Measurements from ENCODE around the gene TM9SF1. TPM values are rescaled to one million over a fixed set of nuclear protein-coding genes. Genes with fewer than 3 reads are reported as not detected.

Gene TM9SF1
- total and polyA plus RNA-seq, 2 of the 13 experiments (the other 11 are each of a cell fraction or from before 2014, with no cell fraction given) = 83.2 to 110 TPM

GRCh38 chr14:24212924-24213865, 18.0 kb upstream of the TM9SF1 start, which contains the start of gene CHMP4A (continued):
- TF ChIP-seq RXRA (CRISPR knock-in tag; IDR thresholded peaks at IDR 0.05) (peak; percentile 88), FOSL1 (CRISPR knock-in tag; IDR thresholded peaks at IDR 0.05; ENCODE audit: borderline replicate concordance) (0 out of 2 replicates have a peak, but pooled peaks have one; percentile 36), ZNF577 (CRISPR knock-in tag; IDR thresholded peaks at IDR 0.05; ENCODE audit: borderline replicate concordance, low read depth) (peak; percentile 50; the same call in 1 of the 2 replicates), ADNP (CRISPR knock-in tag; IDR thresholded peaks at IDR 0.05) (no peak), ZNF788 (CRISPR knock-in tag; IDR thresholded peaks at IDR 0.05; ENCODE audit: borderline replicate concordance) (peak; percentile 99), KAT7 (CRISPR knock-in tag; IDR thresholded peaks at IDR 0.05; ENCODE audit: borderline replicate concordance) (peak; percentile 92; the same call in 1 of the 2 replicates), HOXA3 (CRISPR knock-in tag; IDR thresholded peaks at IDR 0.05) (peak; percentile 99), ZFP41 (CRISPR knock-in tag; IDR thresholded peaks at IDR 0.05; ENCODE audit: borderline replicate concordance) (peak; percentile 94), SCMH1 (CRISPR knock-in tag; IDR thresholded peaks at IDR 0.05; ENCODE audit: borderline replicate concordance) (no peak), KAT2B (IDR thresholded peaks at IDR 0.05; ENCODE audit: borderline replicate concordance, low read depth, low read length) (no peak), ZNF264 (CRISPR knock-in tag; IDR thresholded peaks at IDR 0.05) (peak; percentile 93; the same call in 1 of the 2 replicates), SRF (IDR thresholded peaks at IDR 0.05; ENCODE audit: low read depth, low read length) (peak; percentile 81), LBX2 (CRISPR knock-in tag; IDR thresholded peaks at IDR 0.05; ENCODE audit: borderline replicate concordance) (peak; percentile 93), ZNF792 (CRISPR knock-in tag; IDR thresholded peaks at IDR 0.05) (peak; percentile 94), ZNF672 (CRISPR knock-in tag; IDR thresholded peaks at IDR 0.05) (no peak), ATF5 (CRISPR knock-in tag; IDR thresholded peaks at IDR 0.05; ENCODE audit: low read depth) (peak; percentile 86), ZNF558 (CRISPR knock-in tag; IDR thresholded peaks at IDR 0.05; ENCODE audit: borderline replicate concordance) (no peak), ZNF563 (CRISPR knock-in tag; IDR thresholded peaks at IDR 0.05) (peak; percentile 93; the same call in 1 of the 2 replicates), ZNF430 (CRISPR knock-in tag; IDR thresholded peaks at IDR 0.05) (peak; percentile 99), ZNF713 (CRISPR knock-in tag; IDR thresholded peaks at IDR 0.05) (peak; percentile 85; the same call in 1 of the 2 replicates), U2AF1 (optimal IDR thresholded peaks at IDR 0.05; ENCODE audit: low read depth, low read length) (peak; percentile 99), YY1 (IDR thresholded peaks at IDR 0.05; ENCODE audit: insufficient read depth, insufficient replicate concordance, low read depth, low read length) (peak; percentile 83), SALL1 (CRISPR knock-in tag; IDR thresholded peaks at IDR 0.05) (peak; percentile 97), CEBPG (CRISPR knock-in tag; IDR thresholded peaks at IDR 0.05) (peak; percentile 92), ZEB1 (IDR thresholded peaks at IDR 0.05; ENCODE audit: insufficient replicate concordance, low read depth) (no peak), SMAD3 (CRISPR knock-in tag; IDR thresholded peaks at IDR 0.05) (peak; percentile 98; the same call in 1 of the 2 replicates), CREB3 (CRISPR knock-in tag; IDR thresholded peaks at IDR 0.05) (peak; percentile 96), ZNF280B (CRISPR knock-in tag; IDR thresholded peaks at IDR 0.05; ENCODE audit: borderline replicate concordance) (peak; percentile 99)
